ENCODE data around the gene SSC5D.

Gene SSC5D

DNA sequence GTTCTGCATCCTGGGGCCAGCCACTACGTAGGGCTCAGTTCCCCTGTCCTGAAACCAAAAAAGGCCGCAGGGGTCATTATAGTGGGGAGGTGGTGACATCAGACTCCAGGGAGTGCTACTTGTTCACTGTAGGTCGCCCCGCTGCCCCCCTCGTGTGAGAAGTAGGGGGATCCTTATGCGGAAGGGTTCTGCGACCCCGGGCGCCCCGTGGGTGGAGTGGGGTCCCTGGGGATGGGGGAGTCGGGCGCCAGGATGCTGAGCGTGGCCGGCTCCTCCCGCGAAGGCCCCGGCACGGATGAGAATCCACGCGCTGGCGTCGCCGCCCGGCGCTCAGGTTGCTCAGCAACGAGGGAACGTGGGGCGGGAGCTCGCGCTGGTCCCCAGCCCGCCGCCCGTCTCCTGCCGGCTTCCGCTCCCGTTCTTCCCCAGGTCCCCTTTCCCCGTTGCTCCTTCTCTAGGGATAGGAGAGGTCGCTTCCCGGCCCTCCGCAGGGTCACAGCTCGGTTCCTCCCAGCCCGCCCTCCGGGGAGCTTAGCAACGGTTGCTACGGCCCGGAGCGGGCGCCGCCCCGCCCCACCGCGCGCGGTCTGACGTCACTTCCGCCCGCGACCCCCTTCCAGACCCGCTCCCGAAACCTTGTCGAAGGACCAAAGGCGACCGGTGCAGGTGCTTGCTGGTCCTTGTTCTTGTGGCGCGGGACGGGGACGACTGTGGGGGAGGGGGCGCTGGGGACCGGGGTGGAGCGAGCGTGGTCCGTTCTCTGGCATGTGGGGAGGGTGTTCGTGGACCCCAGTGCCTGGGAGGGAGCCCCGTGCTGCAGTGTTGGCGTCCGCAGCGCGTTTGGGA lies 3.4 kb upstream of the SSC5D start, which contains the start of gene NAT14:
Gene NAT14, plus strand, starts transcription at position 596 of the 846 bp plus-strand sequence. CDS start 521 bp downstream, outside the sequence.
- TF ChIP-seq, protein P1, sequence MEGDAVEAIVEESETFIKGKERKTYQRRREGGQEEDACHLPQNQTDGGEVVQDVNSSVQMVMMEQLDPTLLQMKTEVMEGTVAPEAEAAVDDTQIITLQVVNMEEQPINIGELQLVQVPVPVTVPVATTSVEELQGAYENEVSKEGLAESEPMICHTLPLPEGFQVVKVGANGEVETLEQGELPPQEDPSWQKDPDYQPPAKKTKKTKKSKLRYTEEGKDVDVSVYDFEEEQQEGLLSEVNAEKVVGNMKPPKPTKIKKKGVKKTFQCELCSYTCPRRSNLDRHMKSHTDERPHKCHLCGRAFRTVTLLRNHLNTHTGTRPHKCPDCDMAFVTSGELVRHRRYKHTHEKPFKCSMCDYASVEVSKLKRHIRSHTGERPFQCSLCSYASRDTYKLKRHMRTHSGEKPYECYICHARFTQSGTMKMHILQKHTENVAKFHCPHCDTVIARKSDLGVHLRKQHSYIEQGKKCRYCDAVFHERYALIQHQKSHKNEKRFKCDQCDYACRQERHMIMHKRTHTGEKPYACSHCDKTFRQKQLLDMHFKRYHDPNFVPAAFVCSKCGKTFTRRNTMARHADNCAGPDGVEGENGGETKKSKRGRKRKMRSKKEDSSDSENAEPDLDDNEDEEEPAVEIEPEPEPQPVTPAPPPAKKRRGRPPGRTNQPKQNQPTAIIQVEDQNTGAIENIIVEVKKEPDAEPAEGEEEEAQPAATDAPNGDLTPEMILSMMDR (IDR thresholded peaks at IDR 0.05; ENCODE audit: low read depth, low read length, missing control alignments) = no peak
- DNase-seq (ENCODE audit: low read depth) = no peak
- H3K4me3 ChIP-seq (ENCODE audit: low read depth, low read length) = peak within 1 kb of the TSS; percentile 70

- peak overlapping the region; percentile 70 for H3K4me3 ChIP-seq (ENCODE audit: low read depth, low read length)
- TF ChIP-seq, protein P1 (IDR thresholded peaks at IDR 0.05; ENCODE audit: low read depth, low read length, missing control alignments) = no peak
- DNase-seq (ENCODE audit: low read depth) = no peak
These were observed 2.7 kb upstream of the SSC5D start for GRCh38 chr19:55485439-55486011.

- TF ChIP-seq, protein P1 (IDR thresholded peaks at IDR 0.05; ENCODE audit: low read depth, low read length, missing control alignments) = no peak
- no peak for DNase-seq (ENCODE audit: low read depth)
- H3K4me3 ChIP-seq (ENCODE audit: low read depth, low read length) = no peak overlapping the region
These were observed 1.9 kb upstream of the SSC5D start for GRCh38 chr19:55486043-55486970.

DNA sequence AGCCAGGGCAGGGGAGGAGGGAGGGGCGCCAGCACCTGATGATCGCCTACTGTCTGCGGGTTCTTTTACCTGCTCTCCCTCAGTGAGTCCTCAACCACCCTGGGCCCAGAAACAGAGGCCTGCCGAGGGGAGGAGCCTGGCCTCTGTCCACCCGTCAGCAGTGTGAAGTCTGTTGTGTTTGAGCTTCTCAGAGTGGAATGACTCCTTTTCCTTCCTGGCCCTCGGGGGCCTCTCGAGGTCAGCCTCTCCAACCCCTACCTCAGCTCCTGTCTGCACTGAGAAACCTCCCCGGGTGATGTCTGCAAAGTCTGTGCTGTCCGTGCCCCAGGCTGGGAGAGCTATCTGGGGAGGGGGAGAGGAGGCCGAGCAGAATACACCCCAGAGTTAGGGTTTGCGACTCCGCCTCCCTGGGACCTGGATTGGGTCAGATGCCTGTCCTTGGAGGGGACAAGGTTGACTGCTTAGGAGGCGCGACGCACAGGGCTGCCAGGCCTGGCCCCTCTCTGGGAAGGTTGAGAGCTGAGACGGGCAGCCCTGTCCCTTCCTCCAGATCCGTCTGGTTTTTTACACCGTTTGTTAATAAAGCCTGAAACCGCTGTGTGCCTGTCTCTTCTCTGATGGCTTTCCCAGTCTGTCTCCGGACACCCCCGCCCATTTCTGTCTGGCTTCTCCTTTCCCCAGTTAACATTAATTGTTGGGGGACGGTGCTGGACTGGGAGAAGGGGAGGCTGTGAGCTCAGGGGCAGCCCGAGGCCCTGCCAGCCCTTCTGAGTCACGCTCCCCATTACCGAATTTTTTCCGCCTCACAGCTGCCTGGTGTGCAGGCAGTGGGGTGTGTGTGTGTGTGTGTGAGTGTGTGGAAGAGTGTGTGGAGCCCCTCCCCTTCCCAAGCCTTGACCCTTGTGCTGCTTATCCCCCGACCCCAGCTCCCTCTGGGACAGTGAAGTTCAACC lies 989 bp upstream of the SSC5D start:
- no peak for DNase-seq (ENCODE audit: low read depth)
- no peak overlapping the region for H3K4me3 ChIP-seq (ENCODE audit: low read depth, low read length)
- TF ChIP-seq, protein P1 (IDR thresholded peaks at IDR 0.05; ENCODE audit: low read depth, low read length, missing control alignments) = no peak

GRCh38 chr19:55488986-55489710 lies 912 bp downstream of the SSC5D start:
- no peak for DNase-seq (ENCODE audit: low read depth)
- no peak overlapping the region for H3K4me3 ChIP-seq (ENCODE audit: low read depth, low read length)
- TF ChIP-seq, protein P1 (IDR thresholded peaks at IDR 0.05; ENCODE audit: low read depth, low read length, missing control alignments) = no peak

All from GM12864 (cell line).